Psoas muscle (tissue), 8 donors: ENCODE data around the gene KDF1. TPM values are rescaled to one million over a fixed set of nuclear protein-coding genes. Genes with fewer than 3 reads are reported as not detected.

Experiments used
- ATAC-seq, 4 donors: fragments of 200-7000 bp; cut with Tn5 transposase; one replicate each; pipeline ENCODE4 v1.9.1; 2020; ENCODE audit warnings: moderate library complexity in 3 of 4, mild to moderate bottlenecking in 2 of 4
- DNase-seq, 2 donors: peaks; one replicate each; pipeline ENCODE4 v3.0.0-alpha.2; 2020
- H3K27ac ChIP-seq: fragments of 200-600 bp; one replicate; pipeline ENCODE4 v1.8.0; 2022
- H3K27me3 ChIP-seq, 3 donors: fragments of 200-600 bp in 1 of 3; one replicate each; pipeline versions ENCODE4 v1.6.1 to v1.8.0; 2013 to 2022; ENCODE audit warnings: low read length in 2 of 3, mild to moderate bottlenecking in 2 of 3, moderate library complexity in 1 of 3; ENCODE audit not compliant: insufficient read depth in 3 of 3
- H3K36me3 ChIP-seq, 2 donors: fragments of 200-600 bp in 1 of 2; one replicate each; pipeline versions ENCODE4 v1.6.1 to v1.8.0; 2013 to 2022; ENCODE audit warnings: low read depth in 1 of 2, mild to moderate bottlenecking in 1 of 2, moderate library complexity in 1 of 2; ENCODE audit not compliant: insufficient read depth in 1 of 2
- H3K4me1 ChIP-seq: fragments of 200-600 bp; one replicate; pipeline ENCODE4 v1.8.0; 2022
- H3K4me3 ChIP-seq: fragments of 200-600 bp; one replicate; pipeline ENCODE4 v1.8.0; 2022; ENCODE audit warnings: mild to moderate bottlenecking
- H3K9me3 ChIP-seq: fragments of 200-600 bp; one replicate; pipeline ENCODE4 v1.8.0; 2022
- WGBS, 3 donors: extraction: QIAGEN DNeasy Blood & Tissue Kit; methylation state at CpG; one replicate each; pipeline versions ENCODE4 v1.1.6 to v1.1.7; 2013; 5-methylcytosine and 5-hydroxymethylcytosine counted together
- intact Hi-C, 2 donors: fragments of 100-400 bp; cut with DNase I; formaldehyde crosslinking; loops; one replicate each; pipeline versions ENCODE4 v1.11.0 to v1.14.2; 2022
- polyA plus RNA-seq, 3 donors: library from polyadenylated mRNA; stranded (reverse); fragments of 200-250 nt; gene quantifications; one replicate each; pipeline ENCODE4 v1.2.3, GENCODE V29; 2013
- total RNA-seq, 4 donors: library from RNA; stranded (reverse); fragmentation: NEBNext Ultra II Directional in 2 of 4; extraction: Animal tissue kit (Norgen Biotek cat#: 25700) in 2 of 4; gene quantifications; one replicate each; pipeline versions ENCODE4 v1.2.1 to v1.2.4, GENCODE V29; 2021 to 2023
- TF ChIP-seq, protein P1 (sequence below): fragments of 200-600 bp; IDR thresholded peaks from one replicate; pipeline ENCODE4 v1.8.0; 2022; ENCODE audit warnings: antibody characterized with exemption
- donor health status: healthy with polysubstance abuse.
- donor health status: DM: no; HTN: no; CAD: no; lungs with moderate emphysema.
- donor health status: Bipolar disorder and iron deficiency.
- donor health status: healthy.
- donor health status: DM: yes; HTN: yes; CAD: no.
- donor health status: DM: no; HTN: no; CAD: no.
- donor health status: DM: no; HTN: no; CAD: no.
- donor health status: DM: yes; HTN: yes; CAD: no.

KDF1 gene
- total and polyA plus RNA-seq, 7 donors = 0.01 TPM; not detected in 6

DNA sequence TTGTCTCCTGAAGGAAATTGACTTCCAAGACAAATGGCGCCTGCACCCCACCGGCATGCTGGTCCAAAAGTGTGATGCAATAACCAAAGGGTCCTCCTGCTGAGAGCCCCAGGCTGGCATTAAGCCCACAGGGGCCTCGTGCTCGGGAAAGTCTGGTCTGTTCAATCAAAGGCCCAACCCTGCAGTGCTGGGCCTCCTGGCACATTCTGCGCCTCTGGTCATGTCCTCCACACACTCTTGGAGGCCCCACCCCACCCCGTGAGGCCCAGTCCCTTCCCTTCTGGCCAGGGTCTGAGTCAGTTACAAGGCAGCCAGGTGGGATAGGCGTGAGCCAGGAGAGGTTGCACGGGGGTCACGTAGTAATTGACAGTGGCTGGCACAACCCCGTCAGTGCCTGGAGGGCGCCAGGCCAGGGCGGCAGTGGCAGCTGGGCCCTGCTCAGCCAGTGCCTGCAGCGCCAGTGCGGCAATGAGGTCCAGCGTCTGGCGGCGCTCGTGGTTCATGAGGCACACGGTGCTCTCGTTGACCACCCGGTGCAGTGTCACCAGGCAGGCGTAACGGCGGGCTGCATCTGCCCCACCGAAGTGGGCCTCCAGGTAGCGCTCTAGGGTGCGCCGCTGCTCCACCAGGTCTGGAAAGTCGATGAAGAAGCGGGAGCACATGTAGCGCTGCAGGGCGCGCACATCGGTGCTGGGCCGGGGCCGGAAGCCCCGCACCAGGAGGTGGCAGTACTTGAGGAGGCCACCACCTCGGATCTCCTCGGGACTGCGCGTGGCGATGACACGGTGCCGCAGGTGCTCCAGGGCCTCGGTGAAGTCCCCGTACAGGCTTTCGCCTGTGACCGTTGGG lies 45.6 kb upstream of the KDF1 start:
- H3K4me1 ChIP-seq = peaks cover 4% of the 10 kb centered on the region
- no peaks in the 10 kb centered on the region for H3K9me3 ChIP-seq
- no peak overlapping the region for H3K27ac ChIP-seq
- H3K36me3 ChIP-seq = no peaks in the 10 kb centered on the region
- no peak overlapping the region for H3K4me3 ChIP-seq
- H3K27me3 ChIP-seq = no peaks in the 10 kb centered on the region
- no peak for DNase-seq
- TF ChIP-seq, protein P1, sequence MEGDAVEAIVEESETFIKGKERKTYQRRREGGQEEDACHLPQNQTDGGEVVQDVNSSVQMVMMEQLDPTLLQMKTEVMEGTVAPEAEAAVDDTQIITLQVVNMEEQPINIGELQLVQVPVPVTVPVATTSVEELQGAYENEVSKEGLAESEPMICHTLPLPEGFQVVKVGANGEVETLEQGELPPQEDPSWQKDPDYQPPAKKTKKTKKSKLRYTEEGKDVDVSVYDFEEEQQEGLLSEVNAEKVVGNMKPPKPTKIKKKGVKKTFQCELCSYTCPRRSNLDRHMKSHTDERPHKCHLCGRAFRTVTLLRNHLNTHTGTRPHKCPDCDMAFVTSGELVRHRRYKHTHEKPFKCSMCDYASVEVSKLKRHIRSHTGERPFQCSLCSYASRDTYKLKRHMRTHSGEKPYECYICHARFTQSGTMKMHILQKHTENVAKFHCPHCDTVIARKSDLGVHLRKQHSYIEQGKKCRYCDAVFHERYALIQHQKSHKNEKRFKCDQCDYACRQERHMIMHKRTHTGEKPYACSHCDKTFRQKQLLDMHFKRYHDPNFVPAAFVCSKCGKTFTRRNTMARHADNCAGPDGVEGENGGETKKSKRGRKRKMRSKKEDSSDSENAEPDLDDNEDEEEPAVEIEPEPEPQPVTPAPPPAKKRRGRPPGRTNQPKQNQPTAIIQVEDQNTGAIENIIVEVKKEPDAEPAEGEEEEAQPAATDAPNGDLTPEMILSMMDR = no peak
- intact Hi-C loops = no loop called here
- WGBS, 3 donors = 87 to 91% (median 87%) methylated on average over 45 to 48 of the region's 48 CpGs
- no peak for ATAC-seq

DNA sequence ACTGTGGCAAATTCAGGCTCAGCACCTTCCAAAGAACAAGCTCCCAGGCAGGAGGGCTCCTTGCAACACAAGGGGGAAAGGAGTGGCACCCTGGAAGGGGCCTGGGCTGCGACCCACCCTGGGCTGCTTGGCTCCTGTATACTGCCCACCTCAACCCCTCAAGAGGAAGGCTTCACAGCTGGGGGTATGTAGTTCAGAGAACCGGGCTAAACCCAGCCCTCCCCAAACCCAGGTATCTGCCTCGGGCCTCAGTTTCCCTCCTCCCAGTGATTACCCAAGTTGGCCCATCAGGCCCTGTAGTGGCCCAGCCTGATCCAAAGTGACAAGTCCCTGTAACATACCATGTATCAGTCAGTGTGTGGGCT lies 44.9 kb upstream of the KDF1 start:
- no peak overlapping the region for H3K27ac ChIP-seq
- no peak overlapping the region for H3K4me3 ChIP-seq
- H3K36me3 ChIP-seq = no peaks in the 10 kb centered on the region
- TF ChIP-seq, protein P1 = no peak
- no peaks in the 10 kb centered on the region for H3K27me3 ChIP-seq
- WGBS, 3 donors = 91 to 100% (median 92%) methylated on average over 3 of the region's 3 CpGs
- intact Hi-C loops = no loop called here
- DNase-seq (no peak), ATAC-seq (no peak)
- H3K9me3 ChIP-seq = no peaks in the 10 kb centered on the region
- no peaks in the 10 kb centered on the region for H3K4me1 ChIP-seq

DNA sequence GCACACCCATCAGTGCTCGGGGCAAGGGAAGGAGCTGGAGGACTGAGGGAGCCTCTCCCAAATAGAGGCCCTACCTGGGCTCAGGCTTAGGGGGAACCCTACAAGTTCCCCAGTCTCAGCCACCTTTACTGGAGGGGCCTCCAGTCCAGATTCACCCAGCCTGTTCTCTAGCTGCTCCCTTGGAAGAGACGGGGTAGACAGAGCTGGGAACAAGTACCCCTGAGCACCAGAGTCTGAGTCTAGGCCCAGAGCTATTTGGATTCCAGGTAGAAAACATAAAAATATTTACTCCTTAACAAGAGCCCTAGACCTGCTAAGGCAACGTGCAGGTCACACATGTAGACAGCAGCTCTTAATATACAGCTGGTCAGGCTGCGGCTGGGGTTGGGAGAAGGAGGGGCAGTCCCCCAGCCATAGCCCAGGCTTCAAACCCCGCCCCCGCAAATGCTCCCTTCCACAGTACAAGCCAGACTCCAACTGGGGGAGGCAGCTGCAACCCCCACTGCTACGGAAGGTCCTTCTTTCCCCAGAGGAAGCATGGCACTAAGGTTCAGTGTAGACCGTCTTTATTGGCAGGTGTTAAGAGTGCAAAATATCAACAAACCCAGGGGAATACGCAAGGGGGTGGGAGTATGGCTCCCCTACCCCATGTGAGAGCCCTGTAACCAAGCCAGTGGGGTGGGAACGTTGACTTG lies 44.4 kb upstream of the KDF1 start:
- 71 to 76% (median 74%) methylated on average over 10 of the region's 10 CpGs for WGBS, 3 donors
- H3K27me3 ChIP-seq = no peaks in the 10 kb centered on the region
- no peaks in the 10 kb centered on the region for H3K9me3 ChIP-seq
- no peak overlapping the region for H3K4me3 ChIP-seq
- TF ChIP-seq, protein P1 = no peak
- H3K36me3 ChIP-seq = no peaks in the 10 kb centered on the region
- no peak for ATAC-seq
- no peak overlapping the region for H3K27ac ChIP-seq
- no peak for DNase-seq
- no peaks in the 10 kb centered on the region for H3K4me1 ChIP-seq
- intact Hi-C loops = no loop called here

DNA sequence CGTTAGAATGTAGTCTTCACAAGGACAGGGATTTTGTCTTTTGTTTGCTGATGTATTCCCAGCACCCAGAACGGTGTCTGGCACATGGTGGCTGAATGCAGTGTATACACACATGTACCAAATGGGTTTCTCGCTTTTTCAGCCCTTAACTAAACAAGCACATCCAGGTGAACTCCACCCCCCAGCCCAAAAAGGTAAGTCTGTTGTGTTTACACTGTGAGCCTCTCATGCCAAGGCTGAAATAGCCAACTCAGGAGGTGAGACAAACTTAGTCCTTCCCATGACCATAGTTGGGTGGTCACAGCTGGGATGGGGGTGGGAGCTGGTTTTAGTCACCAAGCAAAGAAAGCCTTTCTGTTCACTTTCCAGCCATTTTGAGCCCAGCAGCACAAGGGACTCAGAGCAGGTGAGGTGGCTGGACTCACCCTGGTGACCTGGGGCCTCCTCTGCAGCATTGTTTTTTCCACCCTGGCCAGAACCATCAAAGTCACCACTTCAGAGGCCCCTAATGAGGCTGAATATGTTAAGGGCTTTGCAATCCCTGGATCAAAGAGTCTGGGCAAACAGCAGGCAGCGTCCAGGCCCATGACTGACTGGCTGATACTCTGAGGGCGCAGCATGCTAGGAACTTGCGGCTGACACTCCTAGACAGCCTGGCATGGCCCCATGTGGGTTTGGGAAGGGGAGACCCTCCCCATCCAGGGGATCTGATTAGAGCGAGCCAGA lies 43.6 kb upstream of the KDF1 start:
- Histone ChIP-seq H3K4me3 (no peak overlapping the region), H3K27me3 (no peaks in the 10 kb centered on the region), H3K4me1 (peaks cover 5% of the 10 kb centered on the region), H3K27ac (no peak overlapping the region), H3K36me3 (no peaks in the 10 kb centered on the region), H3K9me3 (no peaks in the 10 kb centered on the region)
- WGBS, 3 donors = 90 to 95% (median 94%) methylated on average over 7 of the region's 7 CpGs
- ATAC-seq = no peak
- no peak for DNase-seq
- TF ChIP-seq, protein P1 = no peak
- intact Hi-C loops = no loop called here
